MM.1S (cell line): ENCODE data around the gene MTCH2.

ENCODE experiments used
- DNase-seq: peaks from one replicate; pipeline ENCODE4 v3.0.0-alpha.2; 2015
- H2AFZ ChIP-seq: fragments of 300-600 bp; sonication (generic); 2 replicates; pipeline ENCODE4 v1.6.0; 2016; ENCODE audit warnings: antibody characterized with exemption, low read length
- H3F3A ChIP-seq: fragments of 300-600 bp; sonication (generic); 2 replicates; pipeline ENCODE4 v1.6.1; 2016; ENCODE audit warnings: mild to moderate bottlenecking, antibody characterized with exemption, low read length, moderate library complexity, mixed read lengths; ENCODE audit not compliant: insufficient read depth
- H3K27ac ChIP-seq: fragments of 300-600 bp; sonication (generic); 2 replicates; pipeline ENCODE4 v1.5.1; 2016; ENCODE audit warnings: mild to moderate bottlenecking, low read length
- H3K27me3 ChIP-seq: fragments of 300-600 bp; sonication (generic); replicated peaks from 2 replicates; pipeline ENCODE4 v1.6.0; 2016; ENCODE audit warnings: low read length; ENCODE audit not compliant: insufficient read depth
- H3K36me3 ChIP-seq: fragments of 300-600 bp; sonication (generic); replicated peaks from 2 replicates; pipeline ENCODE4 v1.6.1; 2016; ENCODE audit warnings: mild to moderate bottlenecking, low read length, mixed read lengths; ENCODE audit not compliant: insufficient read depth
- H3K4me1 ChIP-seq: fragments of 300-600 bp; sonication (generic); 2 replicates; pipeline ENCODE4 v1.6.1; 2016; ENCODE audit warnings: low read length, mixed read lengths
- H3K4me2 ChIP-seq: fragments of 300-600 bp; sonication (generic); 2 replicates; pipeline ENCODE4 v1.6.0; 2016; ENCODE audit warnings: low read depth, low read length
- H3K4me3 ChIP-seq: fragments of 300-600 bp; sonication (generic); 2 replicates; pipeline ENCODE4 v1.5.1; 2016; ENCODE audit warnings: low read length, mixed read lengths
- H3K79me2 ChIP-seq: fragments of 300-600 bp; sonication (generic); 2 replicates; pipeline ENCODE4 v1.6.1; 2016; ENCODE audit warnings: mixed run types, low read length, mixed read lengths
- H3K9ac ChIP-seq: fragments of 300-600 bp; sonication (generic); 2 replicates; pipeline ENCODE4 v1.6.1; 2016; ENCODE audit warnings: low read length, mixed read lengths
- H3K9me2 ChIP-seq: fragments of 300-600 bp; sonication (generic); replicated peaks from 2 replicates; pipeline ENCODE4 v1.6.1; 2016; ENCODE audit warnings: mild to moderate bottlenecking, low read length, mixed read lengths; ENCODE audit not compliant: insufficient read depth
- H3K9me3 ChIP-seq: fragments of 300-600 bp; sonication (generic); replicated peaks from 2 replicates; pipeline ENCODE4 v1.6.1; 2016; ENCODE audit warnings: mild to moderate bottlenecking, low read length, mixed read lengths; ENCODE audit not compliant: insufficient read depth
- H4K20me1 ChIP-seq: fragments of 300-600 bp; sonication (generic); 2 replicates; pipeline ENCODE4 v1.6.1; 2016; ENCODE audit warnings: mild to moderate bottlenecking, low read length, moderate library complexity, mixed read lengths; ENCODE audit not compliant: insufficient read depth
- CTCF ChIP-seq: fragments of 300-600 bp; sonication (generic); IDR thresholded peaks from 2 replicates; pipeline ENCODE4 v1.5.1; 2016; ENCODE audit warnings: antibody characterized with exemption, low read length, mixed read lengths
- EZH2 ChIP-seq: fragments of 300-600 bp; sonication (generic); optimal IDR thresholded peaks from 2 replicates; pipeline ENCODE3; 2017; ENCODE audit warnings: low read depth, mild to moderate bottlenecking, antibody characterized with exemption, low read length, mixed read lengths
- EZH2phosphoT487 ChIP-seq: fragments of 300-600 bp; sonication (generic); IDR thresholded peaks from 2 replicates; pipeline ENCODE4 v1.6.1; 2018; ENCODE audit warnings: antibody characterized with exemption, low read length

The MTCH2 gene

GRCh38 chr11:47659276-47659675 is 16.9 kb upstream of the MTCH2 start:
- no peaks in the 10 kb centered on the region for H3F3A ChIP-seq
- DNase-seq = no peak
- H3K36me3 ChIP-seq = no peaks in the 10 kb centered on the region
- no peaks in the 10 kb centered on the region for H3K9me3 ChIP-seq
- H3K9ac ChIP-seq = no peak overlapping the region
- no peaks in the 10 kb centered on the region for H3K9me2 ChIP-seq
- H3K27me3 ChIP-seq = no peaks in the 10 kb centered on the region
- H3K79me2 ChIP-seq = no peaks in the 10 kb centered on the region
- H3K4me3 ChIP-seq = no peak overlapping the region
- no peak overlapping the region for H2AFZ ChIP-seq
- H3K4me2 ChIP-seq = no peak overlapping the region
- H3K27ac ChIP-seq = no peak overlapping the region
- no peak for TF ChIP-seq EZH2phosphoT487
- H3K4me1 ChIP-seq = peaks cover 4% of the 10 kb centered on the region
- H4K20me1 ChIP-seq = no peaks in the 10 kb centered on the region

- H2AFZ ChIP-seq = no peak overlapping the region
- no peaks in the 10 kb centered on the region for H3K9me3 ChIP-seq
- no peaks in the 10 kb centered on the region for H3F3A ChIP-seq
- no peaks in the 10 kb centered on the region for H3K79me2 ChIP-seq
- no peaks in the 10 kb centered on the region for H3K36me3 ChIP-seq
- no peaks in the 10 kb centered on the region for H3K9me2 ChIP-seq
- no peak for TF ChIP-seq CTCF
- TF ChIP-seq EZH2phosphoT487 = no peak
- TF ChIP-seq EZH2 = no peak
- no peak for DNase-seq
- no peak overlapping the region for H3K4me2 ChIP-seq
- no peaks in the 10 kb centered on the region for H3K27me3 ChIP-seq
- H3K27ac ChIP-seq = no peak overlapping the region
- no peaks in the 10 kb centered on the region for H4K20me1 ChIP-seq
- H3K4me1 ChIP-seq = no peaks in the 10 kb centered on the region
- no peak overlapping the region for H3K9ac ChIP-seq
- no peak overlapping the region for H3K4me3 ChIP-seq
Measured at GRCh38 chr11:47656260-47656885, 14.0 kb upstream of the MTCH2 start.

- Histone ChIP-seq H3K36me3 (no peaks in the 10 kb centered on the region), H3K79me2 (no peaks in the 10 kb centered on the region), H3K27me3 (no peaks in the 10 kb centered on the region), H2AFZ (no peak overlapping the region), H3K9me3 (no peaks in the 10 kb centered on the region), H3K9me2 (no peaks in the 10 kb centered on the region), H3K9ac (no peak overlapping the region), H4K20me1 (no peaks in the 10 kb centered on the region), H3K4me1 (no peaks in the 10 kb centered on the region), H3F3A (no peaks in the 10 kb centered on the region), H3K4me2 (no peak overlapping the region), H3K27ac (no peak overlapping the region), H3K4me3 (no peak overlapping the region)
- no peak for DNase-seq
- TF ChIP-seq EZH2 (no peak), EZH2phosphoT487 (no peak), CTCF (no peak)
Measured at GRCh38 chr11:47651818-47652469, 9.6 kb upstream of the MTCH2 start.

GRCh38 chr11:47649276-47649675 is 6.9 kb upstream of the MTCH2 start:
- H3K79me2 ChIP-seq = no peaks in the 10 kb centered on the region
- H3K9ac ChIP-seq = no peak overlapping the region
- H2AFZ ChIP-seq = no peak overlapping the region
- H3K4me3 ChIP-seq = no peak overlapping the region
- H3F3A ChIP-seq = no peaks in the 10 kb centered on the region
- TF ChIP-seq CTCF (no peak), EZH2 (no peak), EZH2phosphoT487 (no peak)
- no peaks in the 10 kb centered on the region for H3K9me3 ChIP-seq
- no peaks in the 10 kb centered on the region for H3K4me1 ChIP-seq
- no peaks in the 10 kb centered on the region for H3K9me2 ChIP-seq
- H4K20me1 ChIP-seq = no peaks in the 10 kb centered on the region
- no peak overlapping the region for H3K4me2 ChIP-seq
- DNase-seq = no peak
- no peaks in the 10 kb centered on the region for H3K36me3 ChIP-seq
- no peaks in the 10 kb centered on the region for H3K27me3 ChIP-seq
- no peak overlapping the region for H3K27ac ChIP-seq
